DOHH2 (cell line): Measurements from ENCODE around the gene ADGRL2.

Experiments
- H3F3A ChIP-seq: fragments of 200-600 bp; sonication (generic), shearing (Covaris generic); 2 replicates; pipeline ENCODE4 v1.6.0; 2016; ENCODE audit warnings: antibody characterized with exemption, mild to moderate bottlenecking; ENCODE audit not compliant: control insufficient read depth, insufficient read depth
- H3K27ac ChIP-seq: fragments of 200-600 bp; sonication (generic); 2 replicates; pipeline ENCODE4 v1.5.1; 2014; ENCODE audit warnings: low read depth, mild to moderate bottlenecking, low read length, moderate library complexity
- H3K27me3 ChIP-seq: fragments of 200-600 bp; sonication (generic); 2 replicates; pipeline ENCODE4 v1.6.1; 2014; ENCODE audit warnings: mild to moderate bottlenecking, low read length, mixed read lengths; ENCODE audit not compliant: control insufficient read depth
- H3K36me3 ChIP-seq: fragments of 200-600 bp; sonication (generic); 2 replicates; pipeline ENCODE4 v1.6.1; 2014; ENCODE audit warnings: mild to moderate bottlenecking, low read length, moderate library complexity, mixed read lengths; ENCODE audit not compliant: control insufficient read depth
- H3K4me1 ChIP-seq: fragments of 200-600 bp; sonication (generic); 2 replicates; pipeline ENCODE4 v1.6.1; 2014; ENCODE audit warnings: mild to moderate bottlenecking, low read length, mixed read lengths; ENCODE audit not compliant: control insufficient read depth
- H3K4me2 ChIP-seq: fragments of 200-600 bp; sonication (generic); 2 replicates; pipeline ENCODE4 v1.6.0; 2014; ENCODE audit warnings: mild to moderate bottlenecking, low read length, moderate library complexity
- H3K4me3 ChIP-seq: fragments of 200-600 bp; sonication (generic); 2 replicates; pipeline ENCODE4 v1.5.1; 2014; ENCODE audit warnings: mild to moderate bottlenecking, low read length, mixed read lengths
- H3K79me2 ChIP-seq: fragments of 200-600 bp; sonication (generic); 2 replicates; pipeline ENCODE4 v1.6.1; 2014; ENCODE audit warnings: mild to moderate bottlenecking, low read length, mixed read lengths; ENCODE audit not compliant: control insufficient read depth
- H3K9me2 ChIP-seq: fragments of 200-600 bp; sonication (generic); replicated peaks from 2 replicates; pipeline ENCODE4 v1.6.1; 2014; ENCODE audit warnings: mild to moderate bottlenecking, low read length, mixed read lengths; ENCODE audit not compliant: control insufficient read depth
- H3K9me3 ChIP-seq: fragments of 200-600 bp; sonication (generic); 2 replicates; pipeline ENCODE4 v1.6.1; 2014; ENCODE audit warnings: antibody characterized with exemption, low read length, mixed read lengths; ENCODE audit not compliant: control insufficient read depth, insufficient read depth
- H4K20me1 ChIP-seq: fragments of 200-600 bp; sonication (generic); 2 replicates; pipeline ENCODE4 v1.6.0; 2014; ENCODE audit warnings: low read depth, mild to moderate bottlenecking, antibody characterized with exemption, low read length, moderate library complexity; ENCODE audit not compliant: control insufficient read depth, insufficient read depth
- CTCF ChIP-seq: fragments of 200-600 bp; sonication (generic); IDR thresholded peaks from one replicate; pipeline ENCODE4 v1.5.1; 2014; ENCODE audit warnings: antibody characterized with exemption, mild to moderate bottlenecking, low read depth, low read length; ENCODE audit not compliant: poor library complexity, severe bottlenecking
- EZH2phosphoT487 ChIP-seq: fragments of 200-600 bp; sonication (generic); IDR thresholded peaks from 2 replicates; pipeline ENCODE4 v1.6.1; 2017; ENCODE audit warnings: borderline replicate concordance, mild to moderate bottlenecking, antibody characterized with exemption, low read length, moderate library complexity, mixed read lengths

The ADGRL2 gene

GRCh38 chr1:81889166-81889565 lies 88.4 kb downstream of the ADGRL2 start:
- Histone ChIP-seq H3K27ac (no peak overlapping the region), H3K79me2 (no peaks in the 10 kb centered on the region), H3K4me2 (no peak overlapping the region), H4K20me1 (no peaks in the 10 kb centered on the region), H3F3A (no peaks in the 10 kb centered on the region), H3K4me1 (no peaks in the 10 kb centered on the region), H3K9me2 (no peaks in the 10 kb centered on the region), H3K4me3 (no peak overlapping the region), H3K27me3 (no peaks in the 10 kb centered on the region), H3K36me3 (no peaks in the 10 kb centered on the region), H3K9me3 (no peaks in the 10 kb centered on the region)
- TF ChIP-seq CTCF (no peak), EZH2phosphoT487 (no peak)

GRCh38 chr1:81894867-81895266 lies 94.1 kb downstream of the ADGRL2 start:
- Histone ChIP-seq H3K79me2 (no peaks in the 10 kb centered on the region), H3K36me3 (no peaks in the 10 kb centered on the region), H3K4me2 (no peak overlapping the region), H3K4me1 (no peaks in the 10 kb centered on the region), H3K9me3 (no peaks in the 10 kb centered on the region), H3K27me3 (no peaks in the 10 kb centered on the region), H3K9me2 (no peaks in the 10 kb centered on the region), H3F3A (no peaks in the 10 kb centered on the region), H4K20me1 (no peaks in the 10 kb centered on the region), H3K4me3 (no peak overlapping the region), H3K27ac (no peak overlapping the region)
- TF ChIP-seq CTCF (no peak), EZH2phosphoT487 (no peak)

GRCh38 chr1:81899214-81899821 lies 98.6 kb downstream of the ADGRL2 start:
- no peaks in the 10 kb centered on the region for H3K9me2 ChIP-seq
- H3K36me3 ChIP-seq = no peaks in the 10 kb centered on the region
- H3K27ac ChIP-seq = no peak overlapping the region
- no peak overlapping the region for H3K4me3 ChIP-seq
- no peaks in the 10 kb centered on the region for H4K20me1 ChIP-seq
- no peaks in the 10 kb centered on the region for H3K4me1 ChIP-seq
- H3K4me2 ChIP-seq = no peak overlapping the region
- no peaks in the 10 kb centered on the region for H3K9me3 ChIP-seq
- no peaks in the 10 kb centered on the region for H3K27me3 ChIP-seq
- no peaks in the 10 kb centered on the region for H3F3A ChIP-seq
- no peaks in the 10 kb centered on the region for H3K79me2 ChIP-seq
- TF ChIP-seq EZH2phosphoT487 (no peak), CTCF (no peak)

GRCh38 chr1:81907575-81907974 lies 106.8 kb downstream of the ADGRL2 start:
- TF ChIP-seq EZH2phosphoT487 (no peak), CTCF (no peak)
- Histone ChIP-seq H3F3A (no peaks in the 10 kb centered on the region), H3K27me3 (no peaks in the 10 kb centered on the region), H3K4me1 (no peaks in the 10 kb centered on the region), H3K27ac (no peak overlapping the region), H3K4me3 (no peak overlapping the region), H3K36me3 (no peaks in the 10 kb centered on the region), H4K20me1 (no peaks in the 10 kb centered on the region), H3K9me2 (no peaks in the 10 kb centered on the region), H3K9me3 (no peaks in the 10 kb centered on the region), H3K79me2 (no peaks in the 10 kb centered on the region), H3K4me2 (no peak overlapping the region)
